ENCODE measurements around the gene ITSN1.

ITSN1 gene

GRCh38 chr21:33817138-33817537, 174.8 kb downstream of the ITSN1 start:
- DNase-seq: no peak

GRCh38 chr21:33817663-33818451, 175.6 kb downstream of the ITSN1 start:
- DNase-seq: no peak

- DNase-seq: no peak
These were observed 178.0 kb downstream of the ITSN1 start for GRCh38 chr21:33820230-33820770.

- no peak for DNase-seq
These were observed 178.5 kb downstream of the ITSN1 start for GRCh38 chr21:33820798-33821197.

GRCh38 chr21:33821503-33822322, 179.4 kb downstream of the ITSN1 start:
- no peak for DNase-seq

DNA sequence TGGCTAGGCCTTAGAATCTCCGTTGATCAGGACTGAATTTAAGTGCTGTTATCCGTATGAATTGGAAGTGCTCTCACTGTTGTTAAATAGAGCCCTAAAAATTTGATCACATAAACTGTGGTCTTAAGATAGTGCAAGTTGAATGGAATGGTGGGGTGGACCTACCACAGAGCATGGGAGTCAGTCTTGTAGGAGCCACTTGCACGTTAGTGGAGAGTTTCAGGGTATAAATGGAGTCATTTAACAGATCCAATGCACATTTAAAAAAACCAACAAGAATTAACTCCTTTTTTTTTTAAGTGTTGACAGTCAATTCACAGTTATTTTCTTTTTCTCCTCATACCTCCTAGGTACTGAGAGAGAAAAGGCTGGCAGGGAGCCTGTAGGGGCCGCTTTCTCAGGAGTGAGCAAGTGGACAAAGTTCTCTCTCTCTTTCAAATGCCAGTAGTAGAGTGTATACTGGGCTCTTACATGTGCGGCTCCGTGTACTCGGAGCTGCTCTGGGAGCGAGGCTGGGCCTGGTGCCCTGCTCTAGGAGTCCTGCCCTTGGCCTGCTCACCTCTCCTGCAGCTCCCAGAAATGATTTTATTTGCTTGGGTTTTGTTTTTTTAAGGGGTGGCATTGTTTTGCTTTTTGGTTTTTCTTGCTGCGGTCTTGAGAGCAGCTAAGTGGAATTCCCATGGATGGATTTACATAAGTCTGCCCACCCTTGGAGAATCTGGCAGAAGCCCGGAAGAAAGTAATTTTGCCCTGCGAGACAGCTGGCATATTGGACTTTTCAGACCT, 182.0 kb downstream of the ITSN1 start:
- DNase-seq: no peak

- no peak for DNase-seq
These were observed 183.1 kb downstream of the ITSN1 start for GRCh38 chr21:33825419-33825818.

GRCh38 chr21:33825915-33826314, 183.6 kb downstream of the ITSN1 start:
- DNase-seq: no peak

DNA sequence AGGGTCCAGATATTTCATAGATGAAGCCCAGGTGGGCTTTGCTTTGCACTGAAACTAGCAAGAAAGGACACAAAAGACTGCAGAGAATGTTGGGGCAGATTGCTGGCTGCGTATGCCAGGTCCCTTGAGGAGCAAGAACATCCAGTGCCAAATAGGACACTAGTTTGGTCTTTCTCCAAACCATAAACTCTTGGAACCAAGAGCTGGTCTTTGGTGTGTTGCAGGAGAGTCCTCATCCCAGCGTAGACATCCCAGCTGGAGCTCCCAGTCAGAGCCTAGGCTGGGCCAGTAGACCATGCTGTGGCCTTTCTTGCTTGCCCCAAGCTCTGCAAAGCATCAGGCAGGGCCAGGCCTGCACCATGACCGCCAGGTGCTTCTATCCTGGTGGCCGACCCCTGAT, 185.8 kb downstream of the ITSN1 start:
- DNase-seq: no peak

- DNase-seq: no peak
These were observed 186.3 kb downstream of the ITSN1 start for GRCh38 chr21:33828577-33828976.

DNA sequence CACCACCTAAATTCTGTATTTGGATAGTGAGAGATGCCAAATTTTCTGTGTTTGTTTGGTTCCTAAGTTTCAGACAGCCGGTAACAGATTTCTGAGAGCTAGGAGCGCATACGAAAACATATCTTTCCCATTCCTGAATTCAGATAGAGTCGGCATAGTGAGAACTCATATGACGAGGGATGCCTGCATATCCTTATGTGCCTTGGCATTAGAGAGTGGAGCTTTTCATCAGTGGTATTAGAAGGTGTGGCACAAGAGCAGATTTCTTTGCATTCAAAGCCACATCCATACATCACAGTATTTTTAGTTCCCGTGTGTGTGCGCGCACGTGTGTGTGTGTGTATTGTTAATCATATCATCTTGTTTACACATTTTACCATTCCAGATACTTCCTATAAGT, 187.5 kb downstream of the ITSN1 start:
- DNase-seq: no peak

GRCh38 chr21:33831962-33832659, 189.8 kb downstream of the ITSN1 start:
- no peak for DNase-seq

DNA sequence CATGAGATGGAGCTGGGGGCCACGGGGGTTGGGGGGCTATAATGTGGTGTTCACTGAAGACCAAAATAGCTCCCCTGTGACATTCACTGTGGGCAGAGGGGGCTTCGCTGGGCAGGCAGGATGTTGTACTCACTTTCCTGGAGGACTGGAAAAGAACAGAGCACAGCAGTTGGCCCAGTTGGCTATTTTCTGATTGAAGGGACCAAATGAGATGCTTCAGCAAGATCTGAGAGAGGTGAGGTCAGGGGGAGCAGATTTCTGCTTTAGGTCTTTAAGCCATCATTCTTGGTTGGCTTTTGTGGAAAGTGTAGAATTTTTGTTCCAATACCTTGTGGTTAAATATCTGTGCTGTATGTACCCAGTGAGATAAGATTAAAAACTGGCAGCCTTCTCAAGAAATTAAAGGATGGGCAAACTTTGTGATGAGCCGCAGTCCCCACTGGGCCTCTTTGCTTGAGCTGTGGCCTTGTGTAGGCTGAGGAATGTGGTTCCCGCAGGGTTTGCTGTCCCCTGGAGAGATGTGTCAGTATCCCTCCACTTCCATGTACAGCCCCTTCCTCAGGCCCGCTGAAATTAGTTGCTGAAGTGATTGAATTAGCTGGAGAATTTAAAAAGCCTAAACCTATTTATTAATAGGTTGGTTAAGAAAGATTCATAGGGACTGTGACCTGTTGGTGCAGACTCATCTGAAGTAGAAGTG, 192.7 kb downstream of the ITSN1 start:
- no peak for DNase-seq

GRCh38 chr21:33835920-33836319, 193.6 kb downstream of the ITSN1 start:
- no peak for DNase-seq

- DNase-seq: no peak
These were observed 194.1 kb downstream of the ITSN1 start for GRCh38 chr21:33836408-33836807.

GRCh38 chr21:33839167-33839716, 196.9 kb downstream of the ITSN1 start:
- no peak for DNase-seq

- DNase-seq: no peak
These were observed 197.5 kb downstream of the ITSN1 start for GRCh38 chr21:33839806-33840205.

DNA sequence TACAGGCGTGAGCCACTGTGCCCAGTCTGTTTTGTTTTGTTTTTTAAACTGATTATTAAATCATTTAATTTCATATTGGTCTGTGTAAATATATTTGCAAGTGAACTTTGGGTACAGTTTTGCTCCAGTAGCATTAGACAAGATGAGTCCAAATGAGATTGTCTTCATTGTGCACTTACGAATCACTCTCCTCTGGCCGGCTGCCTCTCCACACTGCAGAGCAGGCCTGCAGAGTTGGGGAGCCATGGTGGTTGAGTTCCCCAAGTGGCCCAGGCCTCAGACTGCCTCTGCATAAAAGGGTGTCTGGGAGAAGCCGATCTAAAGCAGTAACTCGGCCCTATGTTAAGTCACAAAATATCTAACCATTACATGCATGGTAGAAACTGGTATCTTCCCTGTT, 198.5 kb downstream of the ITSN1 start:
- no peak for DNase-seq

GRCh38 chr21:33841561-33841960, 199.3 kb downstream of the ITSN1 start:
- no peak for DNase-seq

GRCh38 chr21:33843216-33843615, 200.9 kb downstream of the ITSN1 start:
- DNase-seq: no peak

DNA sequence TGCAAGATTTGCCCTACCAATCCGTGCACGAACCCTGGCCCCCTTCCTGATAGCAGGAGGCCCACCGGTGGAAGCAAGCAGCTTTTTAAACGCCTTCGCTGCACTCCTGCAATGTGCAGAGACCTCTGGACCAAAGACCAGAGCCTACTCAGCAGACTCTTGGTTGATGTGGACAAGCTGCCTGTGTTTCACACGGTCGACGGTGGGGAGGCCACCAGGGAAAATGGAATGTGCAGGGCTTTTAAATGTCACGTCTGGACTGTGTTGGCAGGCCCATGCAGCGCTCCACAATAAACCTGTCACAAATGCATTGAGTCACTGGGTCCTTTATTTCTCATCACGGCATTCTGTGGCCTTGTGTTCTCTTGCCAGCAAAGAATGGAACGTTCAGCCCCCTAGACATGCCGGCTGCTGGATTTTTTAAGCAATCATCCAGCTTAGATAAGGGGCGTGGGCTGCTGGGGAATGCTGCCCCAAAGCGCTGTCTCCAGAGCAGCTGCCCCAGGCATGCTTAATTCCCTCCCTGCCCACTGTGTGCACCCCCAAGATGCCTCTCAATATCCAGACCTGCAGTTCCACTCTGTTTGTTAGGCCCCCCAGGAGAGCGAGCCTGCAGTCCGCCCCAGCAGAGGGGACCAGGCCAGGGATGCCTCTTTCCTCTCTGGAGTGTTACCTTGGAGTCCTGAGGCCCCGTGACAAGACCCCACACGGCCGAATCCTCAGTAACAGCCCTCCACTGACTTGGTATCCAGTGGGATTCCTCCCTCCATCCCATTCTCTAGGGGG, 202.0 kb downstream of the ITSN1 start:
- no peak for DNase-seq
